SKM-1 (cell line): ENCODE measurements around the gene HOXA5.
A peak's percentile ranks its signal among the peaks of the same experiment; 100 is the strongest.

ENCODE experiments used
- DNase-seq: peaks from one replicate; lab custom pipeline; 2025; ENCODE audit not compliant: unreplicated experiment; lab: John Stamatoyannopoulos, UW

Gene HOXA5

DNA sequence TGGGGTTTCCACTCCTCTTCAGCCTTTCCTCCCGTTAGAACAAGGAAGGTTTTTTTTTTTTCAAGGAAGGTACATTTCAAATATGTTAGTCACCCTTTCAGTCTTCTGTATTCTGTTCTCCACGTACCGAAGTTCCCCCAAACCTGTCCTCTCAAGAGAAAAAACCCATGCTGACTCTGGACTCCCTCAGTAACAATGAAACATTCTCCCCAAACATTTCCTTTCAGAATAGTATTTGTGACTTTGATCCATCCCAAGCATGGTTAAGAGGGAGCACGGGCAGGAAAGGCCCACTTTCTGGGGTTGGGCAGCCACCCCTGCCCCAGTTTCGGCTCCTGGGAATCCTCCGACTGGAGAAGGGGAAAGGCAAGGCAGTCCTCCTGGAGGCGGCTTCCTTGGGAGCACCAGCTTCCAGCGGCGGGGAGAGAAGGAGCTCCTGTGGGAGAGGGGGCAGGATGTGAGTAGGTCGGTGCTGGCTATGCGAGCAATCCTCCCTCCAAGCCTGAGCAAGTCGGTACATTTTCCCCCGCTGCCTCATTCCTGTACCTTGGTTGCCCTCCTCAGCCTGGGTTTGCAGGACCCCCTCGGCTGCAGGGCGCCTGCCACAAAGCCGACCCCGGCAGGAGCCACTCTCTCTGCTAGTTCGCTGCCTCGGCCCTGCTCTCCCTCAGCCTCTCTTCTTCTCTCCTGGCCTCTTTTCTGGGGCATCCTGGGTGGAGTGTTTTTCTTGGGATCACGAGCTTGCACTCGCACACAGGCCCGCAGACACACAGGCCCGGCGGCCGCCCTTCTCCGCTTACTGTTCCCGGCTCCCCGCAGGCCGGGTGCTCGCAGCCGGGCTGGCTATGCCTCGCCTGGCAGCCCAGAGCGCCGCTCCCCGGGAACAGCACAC lies 45.5 kb downstream of the HOXA5 start:
- no peak for DNase-seq

DNA sequence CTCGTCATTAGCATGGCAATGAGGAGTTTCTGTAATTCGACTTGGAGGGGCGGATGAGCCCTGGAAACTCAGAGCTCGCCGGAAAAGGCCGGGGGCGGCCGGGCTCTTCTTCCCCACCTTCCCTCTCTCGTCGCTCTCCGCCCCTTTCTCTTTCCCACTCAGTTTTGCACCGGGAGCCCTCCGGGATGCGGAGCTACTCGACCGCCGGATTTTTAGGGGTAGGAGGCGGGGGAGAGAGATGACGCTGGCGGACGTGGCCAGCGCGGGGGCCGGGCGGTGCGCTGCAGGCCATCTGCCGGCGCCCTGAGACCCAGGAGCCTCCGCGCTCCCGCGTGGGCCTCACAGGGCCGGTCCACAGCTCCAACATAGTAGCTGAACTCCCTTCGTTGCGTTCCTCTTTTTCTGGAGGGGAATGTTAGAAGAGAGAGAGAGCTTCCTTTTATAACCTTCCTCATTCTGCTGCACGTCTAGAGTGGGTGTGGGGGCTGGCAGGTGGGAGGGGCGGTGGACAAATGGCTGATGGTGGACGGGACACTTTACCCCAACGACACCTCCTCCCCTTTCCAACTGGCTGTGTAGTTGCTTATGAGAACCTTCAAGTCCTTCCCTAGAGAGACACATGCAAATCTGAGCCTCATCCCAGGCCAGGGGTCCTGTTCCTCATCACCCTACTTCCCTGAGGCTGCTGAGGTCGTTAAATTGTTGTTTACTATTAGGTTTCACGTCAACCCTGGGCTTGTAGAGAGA lies 46.5 kb downstream of the HOXA5 start:
- peak; percentile 26 for DNase-seq

- DNase-seq = peak; percentile 74
These were observed 47.3 kb downstream of the HOXA5 start, which contains the start of gene HOXA1 for GRCh38 chr7:27095897-27096767. Gene HOXA1 (minus strand): TSS chr7:27096000. CDS start chr7:27095912, 88 bp downstream.

GRCh38 chr7:27095050-27095896 lies 48.2 kb downstream of the HOXA5 start:
- DNase-seq = no peak

DNA sequence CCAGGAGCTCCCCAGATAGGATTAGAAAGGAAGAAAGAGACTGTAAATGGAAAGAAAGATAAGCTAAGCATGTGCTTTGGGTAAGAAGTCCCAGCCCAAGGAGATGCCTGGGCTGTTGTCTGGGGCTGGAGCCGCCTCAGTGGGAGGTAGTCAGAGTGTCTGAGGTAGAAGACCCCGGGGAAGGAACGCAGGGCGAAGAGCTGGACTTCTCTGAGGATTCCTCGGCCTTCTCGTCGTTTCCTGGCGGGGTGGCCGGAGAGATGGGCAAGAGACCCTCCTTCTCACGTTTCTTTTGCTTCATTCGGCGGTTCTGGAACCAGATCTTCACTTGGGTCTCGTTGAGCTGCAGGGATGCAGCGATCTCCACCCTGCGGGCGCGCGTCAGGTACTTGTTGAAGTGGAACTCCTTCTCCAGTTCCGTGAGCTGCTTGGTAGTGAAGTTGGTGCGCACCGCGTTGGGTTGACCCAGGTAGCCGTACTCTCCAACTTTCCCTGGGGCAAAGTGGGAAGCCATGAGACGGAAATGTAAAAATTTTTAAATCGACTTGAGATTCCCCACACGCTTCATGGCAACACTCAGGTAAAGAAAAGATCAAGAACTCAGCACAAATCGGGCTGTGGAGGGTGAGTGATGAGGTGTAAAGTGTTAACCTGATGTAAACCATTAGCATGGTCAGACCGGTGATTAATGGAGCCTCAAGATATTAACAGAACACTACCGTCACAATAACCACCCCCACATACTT lies 49.0 kb downstream of the HOXA5 start:
- DNase-seq = no peak

DNA sequence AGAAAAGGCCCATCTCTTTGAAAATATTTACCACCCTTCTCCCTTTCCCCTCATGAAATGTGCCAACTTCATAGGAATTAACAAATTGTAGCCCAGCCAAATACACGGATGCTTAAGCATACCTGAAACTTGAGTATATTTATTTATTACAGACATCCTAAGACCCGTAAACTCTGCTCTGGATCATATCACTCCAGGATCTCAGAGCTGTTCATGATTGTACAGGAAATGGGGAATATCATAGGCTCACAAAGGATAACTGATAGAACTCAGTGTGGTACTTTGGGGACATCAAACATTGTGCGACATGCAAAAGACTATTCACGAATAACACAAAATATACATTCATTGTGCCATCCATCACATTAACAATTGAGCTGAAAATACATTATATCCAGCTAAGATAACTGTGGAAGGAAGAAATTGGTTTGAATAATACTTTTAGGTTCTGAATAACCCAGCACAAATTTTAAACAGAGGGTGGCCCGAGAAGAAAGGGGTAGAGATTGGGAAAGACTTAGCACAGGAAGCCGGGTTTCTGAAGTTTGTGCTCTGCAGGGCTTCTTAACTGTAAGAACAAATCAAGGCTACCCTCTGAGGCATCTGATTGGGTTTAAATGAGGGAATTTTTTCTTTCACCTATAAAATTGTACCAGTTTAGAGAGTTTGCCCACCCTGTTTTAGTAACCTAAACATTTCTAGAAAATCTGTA lies 50.1 kb downstream of the HOXA5 start:
- no peak for DNase-seq

GRCh38 chr7:27092819-27093110 lies 50.7 kb downstream of the HOXA5 start:
- DNase-seq = no peak

- no peak for DNase-seq
These were observed 51.3 kb downstream of the HOXA5 start for GRCh38 chr7:27091941-27092818.

- no peak for DNase-seq
These were observed 52.4 kb downstream of the HOXA5 start for GRCh38 chr7:27091105-27091504.
